HG03159 (cell line): ENCODE results near the gene TLR8.
"Not testable (repeated sequence)": the region's sequence is repeated elsewhere in the genome, so short reads cannot be mapped to it uniquely, and the experiment has no call there.

Experiments
- ATAC-seq: cut with Tn5 transposase; IDR thresholded peaks from one replicate; pipeline ENCODE4 v1.9.1; 2021; ENCODE audit warnings: mild to moderate bottlenecking, moderate library complexity; ENCODE audit not compliant: unreplicated experiment

Gene TLR8

DNA sequence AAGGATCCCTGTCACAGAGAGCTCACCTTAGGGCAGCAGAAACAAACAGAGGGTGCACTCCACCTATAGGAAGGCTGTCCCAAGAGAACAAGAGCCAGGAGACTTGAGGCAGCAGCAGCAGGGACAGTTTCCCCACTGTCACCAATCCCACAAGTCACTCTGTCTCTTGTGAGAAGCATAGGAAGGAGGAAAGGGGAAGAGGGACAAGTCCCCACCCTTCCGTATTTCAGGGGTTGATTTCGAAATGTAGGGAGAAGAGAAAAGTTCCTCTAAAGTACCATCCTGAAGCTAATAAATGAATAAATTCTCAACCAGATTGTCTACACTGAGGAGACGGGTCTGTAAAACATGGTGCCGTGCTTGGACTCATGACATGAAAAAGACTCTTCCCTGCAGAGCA lies 9.5 kb upstream of the TLR8 start:
- ATAC-seq: no peak

GRCh38 chrX:12898073-12898472 lies 8.3 kb upstream of the TLR8 start:
- ATAC-seq: no peak

- no peak for ATAC-seq
Measured at GRCh38 chrX:12899506-12899905, 6.9 kb upstream of the TLR8 start.

DNA sequence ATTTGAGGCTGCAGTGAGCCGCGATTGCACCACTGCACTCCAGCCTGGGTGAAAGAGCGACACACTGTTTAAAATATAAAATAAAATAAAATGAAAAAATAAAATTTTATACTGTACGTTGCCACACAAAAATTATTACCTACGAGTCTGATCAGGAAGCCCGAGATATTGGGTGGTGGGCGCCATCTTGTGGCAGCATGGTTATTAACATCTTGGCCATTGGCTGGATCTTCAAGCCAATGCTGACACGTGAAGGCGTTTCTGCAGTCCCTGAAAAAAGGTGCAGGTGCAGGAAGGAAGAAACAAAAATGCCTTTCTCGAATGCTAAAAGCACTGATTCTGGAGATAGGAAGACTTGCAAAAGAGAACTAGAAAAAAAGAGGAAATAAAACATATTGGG lies 4.9 kb upstream of the TLR8 start:
- peak; percentile 67 for ATAC-seq

- no peak for ATAC-seq
Measured at GRCh38 chrX:12903646-12904045, 2.8 kb upstream of the TLR8 start.

GRCh38 chrX:12910423-12911121 lies 4.2 kb downstream of the TLR8 start:
- ATAC-seq: no peak

GRCh38 chrX:12911122-12911470 lies 4.7 kb downstream of the TLR8 start:
- ATAC-seq: no peak

- no peak for ATAC-seq
Measured at GRCh38 chrX:12912791-12913482, 6.5 kb downstream of the TLR8 start.

DNA sequence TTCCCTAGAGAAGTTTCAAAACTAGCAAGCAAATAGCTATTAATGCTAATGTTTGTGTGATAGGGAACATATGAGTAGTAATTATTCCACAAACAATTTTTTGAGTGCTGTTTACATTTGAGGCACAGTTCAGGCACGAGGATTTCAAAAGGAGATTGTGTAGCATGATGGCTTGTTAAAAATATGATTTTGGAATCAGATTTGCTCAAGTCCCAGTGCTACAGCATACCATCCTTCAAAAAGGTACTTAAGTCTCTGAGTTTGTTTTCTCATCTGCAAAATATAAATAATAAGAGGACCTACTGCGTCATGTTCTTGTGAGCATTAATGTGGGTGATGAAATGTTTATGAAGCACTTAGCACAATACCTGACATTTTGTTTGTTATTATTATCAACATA lies 11.3 kb downstream of the TLR8 start:
- no peak for ATAC-seq

GRCh38 chrX:12919051-12919450 lies 12.6 kb downstream of the TLR8 start:
- no peak for ATAC-seq

DNA sequence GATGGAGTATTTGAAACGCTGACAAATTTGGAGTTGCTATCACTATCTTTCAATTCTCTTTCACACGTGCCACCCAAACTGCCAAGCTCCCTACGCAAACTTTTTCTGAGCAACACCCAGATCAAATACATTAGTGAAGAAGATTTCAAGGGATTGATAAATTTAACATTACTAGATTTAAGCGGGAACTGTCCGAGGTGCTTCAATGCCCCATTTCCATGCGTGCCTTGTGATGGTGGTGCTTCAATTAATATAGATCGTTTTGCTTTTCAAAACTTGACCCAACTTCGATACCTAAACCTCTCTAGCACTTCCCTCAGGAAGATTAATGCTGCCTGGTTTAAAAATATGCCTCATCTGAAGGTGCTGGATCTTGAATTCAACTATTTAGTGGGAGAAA lies 13.2 kb downstream of the TLR8 start:
- no peak for ATAC-seq

GRCh38 chrX:12920990-12921389 lies 14.6 kb downstream of the TLR8 start:
- no peak for ATAC-seq

- ATAC-seq: no peak
Measured at GRCh38 chrX:12921886-12922598, 15.6 kb downstream of the TLR8 start.

DNA sequence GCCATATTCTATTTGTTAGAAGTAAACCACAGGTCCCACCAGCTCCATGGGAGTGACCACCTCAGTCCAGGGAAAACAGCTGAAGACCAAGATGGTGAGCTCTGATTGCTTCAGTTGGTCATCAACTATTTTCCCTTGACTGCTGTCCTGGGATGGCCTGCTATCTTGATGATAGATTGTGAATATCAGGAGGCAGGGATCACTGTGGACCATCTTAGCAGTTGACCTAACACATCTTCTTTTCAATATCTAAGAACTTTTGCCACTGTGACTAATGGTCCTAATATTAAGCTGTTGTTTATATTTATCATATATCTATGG lies 16.1 kb downstream of the TLR8 start:
- ATAC-seq: no peak

GRCh38 chrX:12929701-12930100 lies 23.3 kb downstream of the TLR8 start:
- no peak for ATAC-seq

DNA sequence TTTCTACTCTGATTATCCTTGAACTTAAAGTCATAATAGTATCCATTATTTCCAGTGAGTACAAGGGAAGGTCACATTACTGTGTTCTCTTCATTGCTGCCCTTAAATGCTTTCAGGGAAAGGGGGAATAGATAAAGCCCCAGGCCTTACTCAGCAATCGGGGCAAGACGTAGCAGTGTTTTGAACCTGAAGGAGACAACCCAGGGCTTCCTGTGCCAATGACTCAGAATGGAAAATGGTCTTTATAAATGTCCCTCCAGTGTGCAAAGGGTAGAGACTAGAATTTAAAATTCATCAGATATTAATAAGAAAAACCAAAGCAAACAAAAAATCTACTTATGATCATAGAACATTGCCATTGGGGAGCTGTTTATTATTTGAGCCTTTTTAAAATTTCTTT lies 23.7 kb downstream of the TLR8 start:
- ATAC-seq: no peak

GRCh38 chrX:12932244-12932643 lies 25.8 kb downstream of the TLR8 start:
- ATAC-seq: no peak

GRCh38 chrX:12934850-12935249 lies 28.4 kb downstream of the TLR8 start:
- ATAC-seq: no peak

DNA sequence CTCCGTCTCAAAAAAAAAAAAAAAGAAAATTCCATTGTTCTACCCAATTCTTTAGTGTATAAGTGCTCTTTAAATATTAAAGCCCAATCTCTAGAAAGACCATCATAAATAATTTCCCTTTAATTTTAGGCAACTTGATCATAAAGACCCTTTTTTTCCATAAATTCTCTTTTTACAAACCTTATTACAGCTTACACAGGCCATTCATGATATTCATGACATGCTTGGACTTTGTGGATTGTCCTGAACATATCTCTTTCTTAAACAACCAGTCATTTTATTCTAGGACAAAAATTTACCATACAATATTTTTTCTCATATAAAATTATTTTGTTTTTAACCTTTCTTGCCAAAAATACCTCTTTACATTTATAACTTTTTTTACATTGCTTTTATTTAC lies 30.5 kb downstream of the TLR8 start:
- no peak for ATAC-seq

DNA sequence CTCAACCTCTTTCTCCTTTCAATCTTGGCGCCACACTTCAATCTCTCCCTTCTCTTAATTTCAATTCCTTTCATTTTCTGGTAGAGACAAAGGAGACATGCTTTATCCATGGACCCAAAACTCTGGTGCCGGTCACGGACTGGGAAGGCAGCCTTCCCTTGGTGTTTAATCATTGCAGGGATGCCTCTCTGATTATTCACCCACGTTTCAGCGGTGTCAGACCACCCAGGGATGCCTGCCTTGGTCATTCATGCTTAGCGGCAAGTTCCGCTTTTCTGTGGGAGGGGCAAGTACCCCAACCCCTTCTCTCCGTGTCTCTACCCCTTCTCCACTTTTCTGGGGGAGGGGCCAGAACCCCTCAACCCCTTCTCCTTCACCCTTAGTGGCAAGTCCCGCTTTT lies 34.1 kb downstream of the TLR8 start:
- ATAC-seq: not testable (repeated sequence)

DNA sequence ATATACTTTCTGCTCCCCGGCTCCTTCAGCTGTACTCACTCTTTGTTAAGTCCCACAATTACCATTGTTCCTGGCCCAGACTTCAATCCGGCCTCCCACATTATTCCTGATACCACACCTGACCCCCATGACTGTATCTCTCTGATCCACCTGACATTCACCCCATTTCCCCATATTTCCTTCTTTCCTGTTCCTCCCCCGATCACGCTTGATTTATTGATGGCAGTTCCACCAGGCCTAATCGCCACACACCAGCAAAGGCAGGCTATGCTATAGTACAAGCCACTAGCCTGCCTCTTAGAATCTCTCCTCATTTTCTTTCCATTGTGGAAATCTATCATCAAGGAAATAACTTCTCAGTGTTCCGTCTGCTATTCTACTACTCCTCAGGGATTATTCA lies 37.2 kb downstream of the TLR8 start:
- not testable (repeated sequence) for ATAC-seq

DNA sequence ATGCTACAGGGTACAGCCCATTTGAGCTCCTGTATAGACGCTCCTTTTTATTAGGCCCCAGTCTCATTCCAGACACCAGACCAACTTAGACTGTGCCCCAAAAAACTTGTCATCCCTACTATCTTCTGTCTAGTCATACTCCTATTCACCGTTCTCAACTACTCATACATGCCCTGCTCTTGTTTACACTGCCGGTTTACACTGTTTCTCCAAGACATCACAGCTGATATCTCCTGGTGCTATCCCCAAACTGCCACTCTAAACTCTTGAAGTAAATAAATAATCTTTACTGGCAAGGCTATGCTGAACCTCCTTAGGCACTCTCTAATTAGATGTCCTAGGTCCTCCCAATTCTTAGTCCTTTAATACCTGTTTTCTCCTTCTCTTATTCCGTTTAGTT lies 38.0 kb downstream of the TLR8 start:
- ATAC-seq: not testable (repeated sequence)
